ENCODE results near the gene GDF15.

- TF ChIP-seq NR2C2 (CRISPR knock-in tag; IDR thresholded peaks at IDR 0.05) (no peak), RELA (CRISPR knock-in tag; IDR thresholded peaks at IDR 0.05; ENCODE audit: borderline replicate concordance) (no peak)
Measured at GRCh38 chr19:18425515-18426415, 39.8 kb downstream of the GDF15 start.

All from WTC11 (cell line).